ENCODE data around the gene CDH11. TPM values are rescaled to one million over a fixed set of nuclear protein-coding genes. Genes with fewer than 3 reads are reported as not detected.

CDH11 gene
- total RNA-seq, 1 donor from 2014 or later, result not detected

- peaks cover 53% of the 10 kb centered on the region for H3K9me3 Mint-ChIP-seq
- H3K27ac Mint-ChIP-seq, result no peak overlapping the region
- no peaks in the 10 kb centered on the region for H3K4me1 Mint-ChIP-seq (ENCODE audit: low read depth)
- intact Hi-C loops (cut with micrococcal nuclease), result no loop called here
- no peak for DNase-seq (ENCODE audit: low spot score)
- no peaks in the 10 kb centered on the region for H3K36me3 Mint-ChIP-seq (ENCODE audit: low read depth)
- no peak overlapping the region for H3K4me3 Mint-ChIP-seq (ENCODE audit: low read depth)
- no peaks in the 10 kb centered on the region for H3K27me3 Mint-ChIP-seq (ENCODE audit: low read depth)
Measured at GRCh38 chr16:64947651-64948050, 174.2 kb downstream of the CDH11 start.

- DNase-seq (ENCODE audit: low spot score), result no peak
- Mint-ChIP-seq H3K4me1 (ENCODE audit: low read depth) (no peaks in the 10 kb centered on the region), H3K36me3 (ENCODE audit: low read depth) (no peaks in the 10 kb centered on the region), H3K27ac (no peak overlapping the region), H3K9me3 (peaks cover 30% of the 10 kb centered on the region), H3K27me3 (ENCODE audit: low read depth) (no peaks in the 10 kb centered on the region), H3K4me3 (ENCODE audit: low read depth) (no peak overlapping the region)
- intact Hi-C loops (cut with micrococcal nuclease), result no loop called here
Measured at GRCh38 chr16:64933885-64934284, 188.0 kb downstream of the CDH11 start.

GRCh38 chr16:64926476-64926875 lies 195.4 kb downstream of the CDH11 start:
- Mint-ChIP-seq H3K36me3 (ENCODE audit: low read depth) (no peaks in the 10 kb centered on the region), H3K4me3 (ENCODE audit: low read depth) (no peak overlapping the region), H3K27me3 (ENCODE audit: low read depth) (no peaks in the 10 kb centered on the region), H3K4me1 (ENCODE audit: low read depth) (no peaks in the 10 kb centered on the region), H3K9me3 (peaks cover 65% of the 10 kb centered on the region), H3K27ac (no peak overlapping the region)
- intact Hi-C loops (cut with micrococcal nuclease), result no loop called here
- no peak for DNase-seq (ENCODE audit: low spot score)

GRCh38 chr16:64925166-64925565 lies 196.7 kb downstream of the CDH11 start:
- DNase-seq (ENCODE audit: low spot score), result no peak
- Mint-ChIP-seq H3K4me3 (ENCODE audit: low read depth) (no peak overlapping the region), H3K4me1 (ENCODE audit: low read depth) (no peaks in the 10 kb centered on the region), H3K27ac (no peak overlapping the region), H3K9me3 (peaks cover 65% of the 10 kb centered on the region), H3K27me3 (ENCODE audit: low read depth) (no peaks in the 10 kb centered on the region), H3K36me3 (ENCODE audit: low read depth) (no peaks in the 10 kb centered on the region)
- intact Hi-C loops (cut with micrococcal nuclease), result no loop called here

GRCh38 chr16:64924086-64924485 lies 197.8 kb downstream of the CDH11 start:
- DNase-seq (ENCODE audit: low spot score), result no peak
- intact Hi-C loops (cut with micrococcal nuclease), result no loop called here
- Mint-ChIP-seq H3K27me3 (ENCODE audit: low read depth) (no peaks in the 10 kb centered on the region), H3K27ac (no peak overlapping the region), H3K4me3 (ENCODE audit: low read depth) (no peak overlapping the region), H3K9me3 (peaks cover 57% of the 10 kb centered on the region), H3K36me3 (ENCODE audit: low read depth) (no peaks in the 10 kb centered on the region), H3K4me1 (ENCODE audit: low read depth) (no peaks in the 10 kb centered on the region)

GRCh38 chr16:64919929-64920607 lies 201.8 kb downstream of the CDH11 start:
- no peaks in the 10 kb centered on the region for H3K36me3 Mint-ChIP-seq (ENCODE audit: low read depth)
- no peak overlapping the region for H3K4me3 Mint-ChIP-seq (ENCODE audit: low read depth)
- no peaks in the 10 kb centered on the region for H3K4me1 Mint-ChIP-seq (ENCODE audit: low read depth)
- H3K9me3 Mint-ChIP-seq, result peaks cover 36% of the 10 kb centered on the region
- DNase-seq (ENCODE audit: low spot score), result no peak
- intact Hi-C loops (cut with micrococcal nuclease), result no loop called here
- no peaks in the 10 kb centered on the region for H3K27me3 Mint-ChIP-seq (ENCODE audit: low read depth)
- H3K27ac Mint-ChIP-seq, result no peak overlapping the region

- Mint-ChIP-seq H3K4me3 (ENCODE audit: low read depth) (no peak overlapping the region), H3K27ac (no peak overlapping the region), H3K9me3 (peaks cover 31% of the 10 kb centered on the region), H3K4me1 (ENCODE audit: low read depth) (no peaks in the 10 kb centered on the region), H3K36me3 (ENCODE audit: low read depth) (no peaks in the 10 kb centered on the region), H3K27me3 (ENCODE audit: low read depth) (no peaks in the 10 kb centered on the region)
- DNase-seq (ENCODE audit: low spot score), result no peak
- intact Hi-C loops (cut with micrococcal nuclease), result no loop called here
Measured at GRCh38 chr16:64919141-64919540, 202.7 kb downstream of the CDH11 start.

- DNase-seq (ENCODE audit: low spot score), result no peak
- intact Hi-C loops (cut with micrococcal nuclease), result no loop called here
- no peaks in the 10 kb centered on the region for H3K36me3 Mint-ChIP-seq (ENCODE audit: low read depth)
Measured at GRCh38 chr16:64916051-64916450, 205.8 kb downstream of the CDH11 start.

GRCh38 chr16:64910356-64910755 lies 211.5 kb downstream of the CDH11 start:
- DNase-seq (ENCODE audit: low spot score), result no peak
- intact Hi-C loops (cut with micrococcal nuclease), result no loop called here
- no peaks in the 10 kb centered on the region for H3K36me3 Mint-ChIP-seq (ENCODE audit: low read depth)
- H3K27ac Mint-ChIP-seq, result no peak overlapping the region
- H3K4me1 Mint-ChIP-seq (ENCODE audit: low read depth), result no peaks in the 10 kb centered on the region
- H3K4me3 Mint-ChIP-seq (ENCODE audit: low read depth), result no peak overlapping the region
- peaks cover 28% of the 10 kb centered on the region for H3K9me3 Mint-ChIP-seq
- H3K27me3 Mint-ChIP-seq (ENCODE audit: low read depth), result no peaks in the 10 kb centered on the region

More at GRCh38 chr16:64916051-64916450, 205.8 kb downstream of the CDH11 start:
- no peak overlapping the region for H3K27ac Mint-ChIP-seq
- no peaks in the 10 kb centered on the region for H3K4me1 Mint-ChIP-seq (ENCODE audit: low read depth)
- H3K27me3 Mint-ChIP-seq (ENCODE audit: low read depth), result no peaks in the 10 kb centered on the region
- H3K4me3 Mint-ChIP-seq (ENCODE audit: low read depth), result no peak overlapping the region
- peaks cover 23% of the 10 kb centered on the region for H3K9me3 Mint-ChIP-seq

- DNase-seq (ENCODE audit: low spot score), result no peak
- Mint-ChIP-seq H3K27me3 (ENCODE audit: low read depth) (no peaks in the 10 kb centered on the region), H3K4me1 (ENCODE audit: low read depth) (no peaks in the 10 kb centered on the region), H3K4me3 (ENCODE audit: low read depth) (no peak overlapping the region), H3K36me3 (ENCODE audit: low read depth) (no peaks in the 10 kb centered on the region), H3K9me3 (peaks cover 36% of the 10 kb centered on the region), H3K27ac (no peak overlapping the region)
- intact Hi-C loops (cut with micrococcal nuclease), result no loop called here
Measured at GRCh38 chr16:64907844-64908243, 214.0 kb downstream of the CDH11 start.

GRCh38 chr16:64903770-64904169 lies 218.1 kb downstream of the CDH11 start:
- Mint-ChIP-seq H3K9me3 (peaks cover 35% of the 10 kb centered on the region), H3K4me3 (ENCODE audit: low read depth) (no peak overlapping the region), H3K27ac (no peak overlapping the region), H3K36me3 (ENCODE audit: low read depth) (no peaks in the 10 kb centered on the region), H3K27me3 (ENCODE audit: low read depth) (no peaks in the 10 kb centered on the region), H3K4me1 (ENCODE audit: low read depth) (no peaks in the 10 kb centered on the region)
- intact Hi-C loops (cut with micrococcal nuclease), result no loop called here
- DNase-seq (ENCODE audit: low spot score), result no peak

- no peaks in the 10 kb centered on the region for H3K27me3 Mint-ChIP-seq (ENCODE audit: low read depth)
- no peaks in the 10 kb centered on the region for H3K4me1 Mint-ChIP-seq (ENCODE audit: low read depth)
- intact Hi-C loops (cut with micrococcal nuclease), result no loop called here
Measured at GRCh38 chr16:64900517-64900916, 221.3 kb downstream of the CDH11 start.

GRCh38 chr16:64900019-64900418 lies 221.8 kb downstream of the CDH11 start:
- H3K27me3 Mint-ChIP-seq (ENCODE audit: low read depth), result no peaks in the 10 kb centered on the region
- peaks cover 39% of the 10 kb centered on the region for H3K9me3 Mint-ChIP-seq
- intact Hi-C loops (cut with micrococcal nuclease), result no loop called here
- H3K36me3 Mint-ChIP-seq (ENCODE audit: low read depth), result no peaks in the 10 kb centered on the region
- no peaks in the 10 kb centered on the region for H3K4me1 Mint-ChIP-seq (ENCODE audit: low read depth)
- no peak for DNase-seq (ENCODE audit: low spot score)
- H3K27ac Mint-ChIP-seq, result no peak overlapping the region
- H3K4me3 Mint-ChIP-seq (ENCODE audit: low read depth), result no peak overlapping the region

More at GRCh38 chr16:64900517-64900916, 221.3 kb downstream of the CDH11 start:
- no peaks in the 10 kb centered on the region for H3K36me3 Mint-ChIP-seq (ENCODE audit: low read depth)
- H3K4me3 Mint-ChIP-seq (ENCODE audit: low read depth), result no peak overlapping the region
- DNase-seq (ENCODE audit: low spot score), result no peak
- no peak overlapping the region for H3K27ac Mint-ChIP-seq
- peaks cover 39% of the 10 kb centered on the region for H3K9me3 Mint-ChIP-seq

GRCh38 chr16:64898159-64898558 lies 223.7 kb downstream of the CDH11 start:
- no peak overlapping the region for H3K27ac Mint-ChIP-seq
- H3K4me3 Mint-ChIP-seq (ENCODE audit: low read depth), result no peak overlapping the region
- H3K36me3 Mint-ChIP-seq (ENCODE audit: low read depth), result no peaks in the 10 kb centered on the region
- intact Hi-C loops (cut with micrococcal nuclease), result no loop called here
- peaks cover 35% of the 10 kb centered on the region for H3K9me3 Mint-ChIP-seq
- no peaks in the 10 kb centered on the region for H3K27me3 Mint-ChIP-seq (ENCODE audit: low read depth)
- DNase-seq (ENCODE audit: low spot score), result no peak
- H3K4me1 Mint-ChIP-seq (ENCODE audit: low read depth), result no peaks in the 10 kb centered on the region
